GM19351 (cell line): ENCODE data around the gene FNDC3A.
"Not testable (repeated sequence)": the region's sequence is repeated elsewhere in the genome, so short reads cannot be mapped to it uniquely, and the experiment has no call there.

Experiments used
- ATAC-seq: cut with Tn5 transposase; IDR thresholded peaks from one replicate; pipeline ENCODE4 v1.9.1; 2021; ENCODE audit warnings: mild to moderate bottlenecking, moderate library complexity; ENCODE audit not compliant: unreplicated experiment

The FNDC3A gene

GRCh38 chr13:48975101-48975855 lies 434 bp upstream of the FNDC3A start:
- peak; percentile 14 for ATAC-seq

- ATAC-seq = no peak
Measured at GRCh38 chr13:48976576-48977285, 1.0 kb downstream of the FNDC3A start.

- ATAC-seq = no peak
Measured at GRCh38 chr13:48977286-48977625, 1.5 kb downstream of the FNDC3A start.

GRCh38 chr13:48977973-48978372 lies 2.3 kb downstream of the FNDC3A start:
- no peak for ATAC-seq

GRCh38 chr13:48978942-48979601 lies 3.4 kb downstream of the FNDC3A start:
- ATAC-seq = no peak

GRCh38 chr13:48979892-48980291 lies 4.2 kb downstream of the FNDC3A start:
- ATAC-seq = peak; percentile 50

- ATAC-seq = no peak
Measured at GRCh38 chr13:48983331-48983730, 7.6 kb downstream of the FNDC3A start.

GRCh38 chr13:48985756-48986155 lies 10.0 kb downstream of the FNDC3A start:
- no peak for ATAC-seq

- ATAC-seq = no peak
Measured at GRCh38 chr13:48990900-48991299, 15.2 kb downstream of the FNDC3A start.

GRCh38 chr13:48993150-48993549 lies 17.4 kb downstream of the FNDC3A start:
- no peak for ATAC-seq

- peak; percentile 88 for ATAC-seq
Measured at GRCh38 chr13:48994706-48995105, 19.0 kb downstream of the FNDC3A start.

- ATAC-seq = no peak
Measured at GRCh38 chr13:48998641-48999292, 23.1 kb downstream of the FNDC3A start.

- no peak for ATAC-seq
Measured at GRCh38 chr13:49000247-49000646, 24.5 kb downstream of the FNDC3A start.

GRCh38 chr13:49018986-49019635 lies 43.4 kb downstream of the FNDC3A start:
- not testable (repeated sequence) for ATAC-seq

- no peak for ATAC-seq
Measured at GRCh38 chr13:49020328-49020727, 44.6 kb downstream of the FNDC3A start.

GRCh38 chr13:49020940-49021553 lies 45.3 kb downstream of the FNDC3A start:
- ATAC-seq = no peak

GRCh38 chr13:49021953-49022352 lies 46.2 kb downstream of the FNDC3A start:
- no peak for ATAC-seq

GRCh38 chr13:49022472-49023144 lies 46.9 kb downstream of the FNDC3A start:
- no peak for ATAC-seq

GRCh38 chr13:49023431-49023830 lies 47.7 kb downstream of the FNDC3A start:
- no peak for ATAC-seq

- ATAC-seq = no peak
Measured at GRCh38 chr13:49026851-49027250, 51.1 kb downstream of the FNDC3A start.
